CD14-positive monocyte (primary cell): ENCODE data around the gene FASTK. TPM values are rescaled to one million over a fixed set of nuclear protein-coding genes. Genes with fewer than 3 reads are reported as not detected.

Experiments
- DNase-seq, 3 donors: peaks; one replicate each; pipeline ENCODE4 v3.0.0-alpha.2; 2011 to 2022
- H2AFZ ChIP-seq: 2 replicates; pipeline ENCODE4 v1.6.0; 2012; ENCODE audit warnings: mild to moderate bottlenecking, low read depth, low read length, inconsistent platforms; ENCODE audit not compliant: insufficient read depth, poor library complexity, severe bottlenecking
- H3K27ac ChIP-seq, 2 donors: 1 replicate in 1 of 2; 2 replicates in 1 of 2; pipeline ENCODE4 v1.5.1; 2012 to 2013; ENCODE audit warnings: low read length in 2 of 2, control low read depth in 1 of 2, inconsistent platforms in 1 of 2, low read depth in 1 of 2, mild to moderate bottlenecking in 1 of 2
- H3K27me3 ChIP-seq, 2 donors: one replicate each; pipeline versions ENCODE4 v1.6.0 to v1.6.1; 2011 to 2013; ENCODE audit warnings: low read length in 2 of 2; ENCODE audit not compliant: control insufficient read depth in 2 of 2, insufficient read depth in 2 of 2
- H3K36me3 ChIP-seq, 2 donors: replicated peaks in 1 of 2; 1 replicate in 1 of 2; 2 replicates in 1 of 2; pipeline versions ENCODE4 v1.5.1 to v1.6.1; 2012 to 2013; ENCODE audit warnings: low read length in 2 of 2, control low read depth in 1 of 2, inconsistent platforms in 1 of 2, mild to moderate bottlenecking in 1 of 2; ENCODE audit not compliant: insufficient read depth in 2 of 2, control insufficient read depth in 1 of 2
- H3K4me1 ChIP-seq, 2 donors: 1 replicate in 1 of 2; 2 replicates in 1 of 2; pipeline versions ENCODE4 v1.5.1 to v1.6.1; 2012 to 2013; ENCODE audit warnings: low read length in 2 of 2, control low read depth in 1 of 2, inconsistent platforms in 1 of 2, mild to moderate bottlenecking in 1 of 2, moderate library complexity in 1 of 2; ENCODE audit not compliant: insufficient read depth in 2 of 2, control insufficient read depth in 1 of 2
- H3K4me2 ChIP-seq: replicated peaks from 2 replicates; pipeline ENCODE3; 2012; ENCODE audit warnings: low read length, moderate library complexity, mild to moderate bottlenecking; ENCODE audit not compliant: poor library complexity, severe bottlenecking; ENCODE audit errors: extremely low read depth
- H3K4me3 ChIP-seq, 3 experiments: fragments of 200-600 bp in 1 of 3; sonication (generic) in 1 of 3; replicated peaks in 1 of 3; 1 replicate in 2 of 3; 2 replicates in 1 of 3; pipeline ENCODE4 v1.5.1; 2011 to 2013; ENCODE audit warnings: low read length in 3 of 3, mild to moderate bottlenecking in 3 of 3, control low read depth in 2 of 3, low read depth in 2 of 3, inconsistent platforms in 1 of 3, moderate library complexity in 1 of 3
- H3K79me2 ChIP-seq: 2 replicates; pipeline ENCODE4 v1.6.0; 2012; ENCODE audit warnings: mild to moderate bottlenecking, control low read depth, inconsistent platforms, low read length, moderate library complexity; ENCODE audit not compliant: insufficient read depth
- H3K9ac ChIP-seq: 2 replicates; pipeline ENCODE4 v1.6.0; 2017; ENCODE audit warnings: low read length, mild to moderate bottlenecking; ENCODE audit not compliant: insufficient read depth, poor library complexity, severe bottlenecking
- H3K9me3 ChIP-seq, 2 donors: replicated peaks in 1 of 2; 1 replicate in 1 of 2; 2 replicates in 1 of 2; pipeline versions ENCODE4 v1.5.1 to v1.6.1; 2012 to 2013; ENCODE audit warnings: low read length in 2 of 2, control low read depth in 1 of 2; ENCODE audit not compliant: control insufficient read depth in 1 of 2, insufficient read depth in 1 of 2
- H4K20me1 ChIP-seq: 2 replicates; pipeline ENCODE4 v1.6.0; 2012; ENCODE audit warnings: mild to moderate bottlenecking, low read length, control low read depth, moderate library complexity; ENCODE audit not compliant: insufficient read depth
- H3K27ac Mint-ChIP-seq, 7 donors: one replicate each; pipeline ENCODE4 v1.8.0; 2020; ENCODE audit warnings: mild to moderate bottlenecking in 7 of 7, mixed read lengths in 7 of 7, moderate library complexity in 6 of 7, inconsistent platforms in 2 of 7
- H3K27me3 Mint-ChIP-seq, 3 donors: one replicate each; pipeline ENCODE4 v1.8.0; 2021 to 2022; ENCODE audit warnings: low read depth in 3 of 3, mild to moderate bottlenecking in 3 of 3, mixed read lengths in 3 of 3, moderate library complexity in 3 of 3, inconsistent platforms in 1 of 3
- H3K36me3 Mint-ChIP-seq, 2 donors: one replicate each; pipeline ENCODE4 v1.8.0; 2020; ENCODE audit warnings: mixed read lengths in 2 of 2, inconsistent platforms in 1 of 2, mild to moderate bottlenecking in 1 of 2
- H3K4me1 Mint-ChIP-seq: one replicate; pipeline ENCODE4 v1.8.0; 2020; ENCODE audit warnings: mild to moderate bottlenecking, mixed read lengths
- H3K4me3 Mint-ChIP-seq, 2 donors: one replicate each; pipeline ENCODE4 v1.8.0; 2020; ENCODE audit warnings: mild to moderate bottlenecking in 2 of 2, mixed read lengths in 2 of 2, moderate library complexity in 1 of 2
- H3K9me3 Mint-ChIP-seq, 7 donors: one replicate each; pipeline ENCODE4 v1.8.0; 2020 to 2022; ENCODE audit warnings: mixed read lengths in 7 of 7, mild to moderate bottlenecking in 6 of 7, moderate library complexity in 6 of 7, inconsistent platforms in 2 of 7
- WGBS: methylation state at CpG from one replicate; pipeline ENCODE4 v1.1.5; 2013; ENCODE audit warnings: missing lambda C conversion rate; ENCODE audit not compliant: insufficient coverage; 5-methylcytosine and 5-hydroxymethylcytosine counted together
- intact Hi-C, 2 donors: fragments of 100-400 bp; cut with micrococcal nuclease; formaldehyde crosslinking; loops; one replicate each; pipeline versions ENCODE4 v1.15.0 to v1.15.1; 2023
- polyA plus RNA-seq, 3 donors: library from polyadenylated mRNA; depleted of rRNA in 1 of 3; unstranded in 2 of 3; stranded (reverse) in 1 of 3; fragments of 300-500 nt in 2 of 3; fragments of >200 nt in 1 of 3; fragmentation: Illumina TruSeq in 2 of 3; gene quantifications; 1 replicate in 2 of 3; 2 replicates in 1 of 3; pipeline ENCODE4 v1.2.3, GENCODE V29; 2012 to 2021
- TF ChIP-seq, protein P1 (sequence below): fragments of 200-600 bp; IDR thresholded peaks from one replicate; pipeline ENCODE4 v1.8.0; 2022; ENCODE audit warnings: antibody characterized with exemption, mild to moderate bottlenecking

Gene FASTK
- polyA plus RNA-seq, 3 donors, result 34.7 to 110 (median 38.6) TPM

DNA sequence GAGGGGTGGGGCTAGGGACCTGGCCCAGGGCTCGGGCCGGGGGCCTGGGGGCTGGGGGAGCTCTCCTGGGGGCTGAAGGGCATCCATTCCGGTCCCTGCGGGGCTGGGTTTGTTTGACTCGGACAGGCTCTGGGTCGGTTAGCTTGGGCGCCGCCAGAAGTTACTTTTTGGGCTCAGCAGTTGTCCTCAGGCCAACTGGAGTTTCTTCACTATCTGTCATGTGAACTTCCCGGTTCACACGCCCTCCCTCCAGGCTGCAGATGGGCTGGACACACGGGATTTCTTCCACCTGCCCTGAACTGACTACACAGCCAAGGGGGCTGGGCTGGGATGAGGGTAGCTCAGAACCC lies 17.4 kb downstream of the FASTK start:
- no peaks in the 10 kb centered on the region for H3K27me3 Mint-ChIP-seq
- peaks cover 36 to 55% of the 10 kb centered on the region in 2 donors for H3K36me3 Mint-ChIP-seq
- H3K9me3 Mint-ChIP-seq, result no peaks in the 10 kb centered on the region
- 91% methylated on average over 10 of the region's 11 CpGs for WGBS
- no peak overlapping the region for H3K9ac ChIP-seq
- H3K4me1 Mint-ChIP-seq, result peaks cover 25% of the 10 kb centered on the region
- no peaks in the 10 kb centered on the region for H3K9me3 ChIP-seq
- no peak overlapping the region for H3K4me2 ChIP-seq
- peaks cover 29% of the 10 kb centered on the region for H3K79me2 ChIP-seq
- no peak overlapping the region for H3K27ac ChIP-seq
- peaks cover 79% of the 10 kb centered on the region for H4K20me1 ChIP-seq
- DNase-seq, result no peak
- H3K27ac Mint-ChIP-seq, result peak overlapping the region in 1 of 7 donors; percentile 41
- H3K4me3 ChIP-seq, result no peak overlapping the region
- peaks cover 24 to 28% of the 10 kb centered on the region in 2 donors for H3K4me1 ChIP-seq
- no peak overlapping the region for H3K4me3 Mint-ChIP-seq
- no peaks in the 10 kb centered on the region for H3K27me3 ChIP-seq
- H2AFZ ChIP-seq, result no peak overlapping the region
- intact Hi-C loops, result no loop called here
- H3K36me3 ChIP-seq, result peaks cover 49 to 63% of the 10 kb centered on the region in 2 donors
- TF ChIP-seq, protein P1, sequence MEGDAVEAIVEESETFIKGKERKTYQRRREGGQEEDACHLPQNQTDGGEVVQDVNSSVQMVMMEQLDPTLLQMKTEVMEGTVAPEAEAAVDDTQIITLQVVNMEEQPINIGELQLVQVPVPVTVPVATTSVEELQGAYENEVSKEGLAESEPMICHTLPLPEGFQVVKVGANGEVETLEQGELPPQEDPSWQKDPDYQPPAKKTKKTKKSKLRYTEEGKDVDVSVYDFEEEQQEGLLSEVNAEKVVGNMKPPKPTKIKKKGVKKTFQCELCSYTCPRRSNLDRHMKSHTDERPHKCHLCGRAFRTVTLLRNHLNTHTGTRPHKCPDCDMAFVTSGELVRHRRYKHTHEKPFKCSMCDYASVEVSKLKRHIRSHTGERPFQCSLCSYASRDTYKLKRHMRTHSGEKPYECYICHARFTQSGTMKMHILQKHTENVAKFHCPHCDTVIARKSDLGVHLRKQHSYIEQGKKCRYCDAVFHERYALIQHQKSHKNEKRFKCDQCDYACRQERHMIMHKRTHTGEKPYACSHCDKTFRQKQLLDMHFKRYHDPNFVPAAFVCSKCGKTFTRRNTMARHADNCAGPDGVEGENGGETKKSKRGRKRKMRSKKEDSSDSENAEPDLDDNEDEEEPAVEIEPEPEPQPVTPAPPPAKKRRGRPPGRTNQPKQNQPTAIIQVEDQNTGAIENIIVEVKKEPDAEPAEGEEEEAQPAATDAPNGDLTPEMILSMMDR, result no peak

DNA sequence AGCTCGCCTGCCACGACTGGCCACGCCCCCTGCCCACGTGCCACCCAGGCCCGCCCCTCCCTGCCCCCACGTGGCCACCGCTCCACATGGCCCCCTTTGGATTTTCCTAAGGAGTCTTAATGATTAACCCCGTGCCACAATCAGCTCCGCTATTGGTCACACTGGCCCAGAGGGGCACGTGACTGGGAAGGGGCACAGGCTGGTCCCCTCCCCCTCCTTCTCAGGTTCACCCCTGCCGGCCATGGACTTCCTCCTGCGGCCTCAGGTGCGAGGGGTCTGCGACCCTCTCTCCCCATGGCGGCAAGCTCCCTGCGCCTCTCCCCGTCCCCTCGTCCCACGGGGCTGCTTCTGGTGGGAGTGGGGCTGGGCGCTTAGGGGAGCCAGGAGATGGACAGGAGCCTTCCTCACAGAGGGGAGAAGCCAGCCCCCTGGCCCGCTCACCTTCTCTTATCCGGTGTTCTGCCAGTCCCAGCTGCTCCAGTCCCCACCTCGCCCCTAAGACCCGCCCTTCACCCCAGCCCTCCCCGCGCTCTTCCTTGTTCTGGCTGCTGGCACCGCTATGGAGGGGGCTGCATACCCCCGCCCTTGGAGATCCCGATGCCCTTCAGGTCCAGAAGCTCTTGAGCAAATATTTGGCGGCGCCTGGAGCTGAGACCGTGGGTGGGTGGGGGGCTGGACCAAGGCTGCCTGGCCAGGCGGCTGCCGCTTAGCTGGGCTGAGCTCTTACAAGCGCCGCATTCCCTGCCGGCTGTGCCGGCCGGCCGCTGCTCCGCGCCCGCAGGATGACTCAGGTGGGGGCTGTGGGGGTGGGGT lies 18.0 kb downstream of the FASTK start:
- Histone ChIP-seq H3K4me3 (no peak overlapping the region), H3K9me3 (no peaks in the 10 kb centered on the region), H4K20me1 (peaks cover 75% of the 10 kb centered on the region), H3K36me3 (peaks cover 43 to 57% of the 10 kb centered on the region in 2 donors), H3K4me1 (peaks cover 25 to 30% of the 10 kb centered on the region in 2 donors), H3K4me2 (no peak overlapping the region), H3K9ac (no peak overlapping the region), H3K27ac (no peak overlapping the region), H2AFZ (no peak overlapping the region), H3K27me3 (no peaks in the 10 kb centered on the region), H3K79me2 (peaks cover 29% of the 10 kb centered on the region)
- intact Hi-C loops, result no loop called here
- TF ChIP-seq, protein P1, result no peak
- Mint-ChIP-seq H3K36me3 (peaks cover 30 to 50% of the 10 kb centered on the region in 2 donors), H3K4me3 (no peak overlapping the region), H3K9me3 (no peaks in the 10 kb centered on the region), H3K27me3 (no peaks in the 10 kb centered on the region), H3K4me1 (peaks cover 25% of the 10 kb centered on the region), H3K27ac (no peak overlapping the region)
- DNase-seq, result no peak
- WGBS, result 91% methylated on average over 18 of the region's 43 CpGs
